Spinal cord (tissue), 10 donors: ENCODE measurements around the gene CSNK1G3. TPM values are rescaled to one million over a fixed set of nuclear protein-coding genes. Genes with fewer than 3 reads are reported as not detected.

Experiments used
- DNase-seq, 6 donors: peaks; one replicate each; pipeline versions ENCODE4 v3.0.0 to v3.0.0-alpha.2; 2013 to 2015; ENCODE audit warnings: low spot score in 6 of 6, low read depth in 4 of 6
- H3K27ac ChIP-seq: one replicate; pipeline ENCODE4 v1.5.1; 2013; ENCODE audit warnings: low read depth, low read length, control low read depth
- H3K27me3 ChIP-seq: one replicate; pipeline ENCODE4 v1.6.1; 2013; ENCODE audit warnings: low read length; ENCODE audit not compliant: control insufficient read depth, insufficient read depth
- H3K36me3 ChIP-seq: one replicate; pipeline ENCODE4 v1.6.1; 2013; ENCODE audit warnings: low read length; ENCODE audit not compliant: control insufficient read depth, insufficient read depth
- H3K4me1 ChIP-seq: one replicate; pipeline ENCODE4 v1.6.1; 2013; ENCODE audit warnings: low read length; ENCODE audit not compliant: control insufficient read depth, insufficient read depth
- H3K4me3 ChIP-seq: one replicate; pipeline ENCODE4 v1.5.1; 2013; ENCODE audit warnings: low read depth, low read length, control low read depth
- H3K9me3 ChIP-seq: one replicate; pipeline ENCODE4 v1.6.1; 2013; ENCODE audit warnings: low read length; ENCODE audit not compliant: control insufficient read depth, insufficient read depth
- WGBS: methylation state at CpG from one replicate; pipeline ENCODE4 v1.1.5; 2013; ENCODE audit warnings: missing lambda C conversion rate; ENCODE audit not compliant: insufficient coverage; 5-methylcytosine and 5-hydroxymethylcytosine counted together
- polyA plus RNA-seq, 2 donors: library from polyadenylated mRNA; unstranded; fragments of 120-200 nt; gene quantifications; one replicate each; pipeline ENCODE4 v1.2.1, GENCODE V29; 2013; ENCODE audit not compliant: insufficient read length in 2 of 2
- total RNA-seq, 2 donors: library from RNA; depleted of rRNA in 1 of 2; stranded (reverse); fragments of 120-200 nt in 1 of 2; fragments of >200 nt in 1 of 2; gene quantifications; one replicate each; pipeline versions ENCODE4 v1.2.3 to v1.2.4, GENCODE V29; 2013 to 2014
- donor health status: healthy.

Gene CSNK1G3
- total and polyA plus RNA-seq, 4 donors = 27.6 to 111 (median 54.6) TPM

DNA sequence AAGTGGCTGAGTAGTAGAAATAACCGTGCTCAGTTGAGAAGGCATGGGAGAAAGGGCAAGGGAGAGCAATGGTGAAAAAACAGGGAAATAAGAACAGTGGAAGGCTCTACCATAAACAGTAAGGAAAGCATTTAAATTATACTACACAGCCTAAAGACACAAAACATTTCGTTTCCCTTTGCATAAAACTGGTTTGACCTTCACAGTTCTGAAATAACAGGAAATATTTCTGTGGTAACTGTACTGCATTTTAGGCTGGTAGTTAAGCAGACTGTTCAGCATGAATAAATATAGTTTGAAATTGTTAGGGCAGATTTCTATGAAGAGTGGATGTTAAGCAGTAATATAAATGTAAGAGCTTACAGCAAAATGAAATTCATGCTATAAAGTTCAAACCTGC is 147.5 kb downstream of the CSNK1G3 start:
- WGBS = no CpG with 5 or more reads among the region's 2 CpGs
- no peak for DNase-seq
- H3K4me3 ChIP-seq = no peak overlapping the region
- H3K27ac ChIP-seq = no peak overlapping the region
- no peaks in the 10 kb centered on the region for H3K9me3 ChIP-seq
- H3K4me1 ChIP-seq = no peaks in the 10 kb centered on the region
- H3K27me3 ChIP-seq = no peaks in the 10 kb centered on the region
- no peaks in the 10 kb centered on the region for H3K36me3 ChIP-seq

DNA sequence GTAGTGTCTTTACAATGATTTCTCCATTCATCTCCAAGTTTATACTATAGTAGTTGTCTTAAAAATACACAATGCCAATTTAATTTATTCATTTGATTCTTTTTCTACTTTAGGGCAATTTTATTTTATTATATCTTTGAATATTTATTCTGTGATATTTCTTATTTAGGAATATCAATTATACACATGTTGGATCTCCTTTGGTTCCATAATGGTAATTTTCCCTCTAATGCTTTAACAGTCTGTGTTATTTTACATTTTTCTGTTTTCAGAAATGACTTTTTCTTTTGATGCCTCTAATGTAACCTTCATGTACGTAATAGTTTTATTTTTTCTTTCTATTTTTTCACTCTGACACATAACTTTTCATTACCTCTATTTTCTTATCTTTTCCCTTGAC is 153.0 kb downstream of the CSNK1G3 start:
- H3K4me1 ChIP-seq = no peaks in the 10 kb centered on the region
- H3K9me3 ChIP-seq = no peaks in the 10 kb centered on the region
- no CpG with 5 or more reads among the region's 1 CpG for WGBS
- no peak for DNase-seq
- H3K27me3 ChIP-seq = no peaks in the 10 kb centered on the region
- no peak overlapping the region for H3K27ac ChIP-seq
- H3K4me3 ChIP-seq = no peak overlapping the region
- H3K36me3 ChIP-seq = no peaks in the 10 kb centered on the region

DNA sequence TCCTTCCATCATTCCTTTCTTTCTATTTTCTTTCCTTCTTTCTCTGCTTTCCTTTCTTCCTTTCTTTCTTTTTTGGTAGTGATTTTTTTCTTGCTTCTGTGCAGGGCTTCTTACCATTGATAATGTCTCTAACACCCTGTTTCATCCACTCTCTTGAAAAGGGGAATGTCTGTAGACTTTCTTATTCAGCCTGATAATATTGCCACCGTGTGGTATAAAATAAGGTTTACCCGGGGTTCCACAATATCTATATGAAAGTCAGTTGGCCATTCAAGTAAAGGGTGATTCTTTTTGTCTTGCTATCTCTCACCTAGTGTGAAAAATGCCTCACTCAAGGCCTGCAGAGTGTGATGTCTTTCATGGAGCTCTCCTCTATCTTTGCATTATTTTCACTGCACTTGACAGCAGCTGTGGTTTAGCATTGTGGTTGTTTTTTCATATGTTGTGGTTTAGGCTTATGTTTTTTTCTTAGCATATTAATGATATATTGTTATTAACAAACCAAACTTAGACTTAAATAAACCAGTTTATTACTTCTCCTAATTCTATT is 153.9 kb downstream of the CSNK1G3 start:
- Histone ChIP-seq H3K36me3 (no peaks in the 10 kb centered on the region), H3K9me3 (no peaks in the 10 kb centered on the region), H3K4me3 (no peak overlapping the region), H3K27ac (no peak overlapping the region), H3K27me3 (no peaks in the 10 kb centered on the region), H3K4me1 (no peaks in the 10 kb centered on the region)
- no peak for DNase-seq
- WGBS = no CpG with 5 or more reads among the region's 2 CpGs

Other genes starting within 250 kb of the CSNK1G3 start
- 10 to 100 TPM; 36.2 to 39.0 TPM for gene CEP120, start 88.8 kb upstream of the CSNK1G3 start, total RNA-seq
- gene CEP120, start 88.8 kb upstream of the CSNK1G3 start, polyA plus RNA-seq = 10 to 100 TPM; 18.4 to 21.9 TPM